ENCODE results near the gene KRTAP27-1. TPM values are rescaled to one million over a fixed set of nuclear protein-coding genes. Genes with fewer than 3 reads are reported as not detected.

KRTAP27-1 gene
- total and polyA plus RNA-seq, 10 of the 15 experiments (the other 5 are each of a cell fraction or from before 2014, with no cell fraction given) = not detected

DNA sequence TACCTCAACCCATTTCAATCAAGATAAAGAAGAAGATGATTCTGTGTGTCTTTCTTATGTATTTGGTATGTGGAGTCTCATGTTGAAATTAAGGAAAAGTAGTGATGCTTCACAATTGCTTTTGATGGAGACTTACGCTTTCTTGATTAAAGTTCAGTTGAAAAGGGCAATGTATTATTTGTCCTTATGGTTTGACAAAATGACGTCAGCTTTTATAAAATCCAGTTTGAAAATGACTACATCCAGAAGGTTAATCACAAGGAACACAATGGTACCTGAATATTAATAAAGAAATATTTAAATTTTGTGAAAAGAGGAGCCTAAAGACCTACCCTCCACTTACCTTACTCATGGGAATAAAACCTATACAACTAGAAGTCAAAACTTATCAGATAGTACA, 21.8 kb downstream of the KRTAP27-1 start:
- no peak overlapping the region for H3K27ac ChIP-seq (ENCODE audit: control insufficient read depth, insufficient read depth)
- ChIA-PET POLR2A (no interaction called here), RAD21 (ENCODE audit: unreplicated experiment) (no interaction called here), CTCF (no interaction called here), SMC1A (ENCODE audit: uncharacterized antibody, unreplicated experiment) (no interaction called here)
- no TSS peak for BruUV-seq (replicated peaks)
- intact Hi-C loops (cut with micrococcal nuclease; ENCODE audit: unreplicated experiment) (no loop called here), in situ Hi-C loops (cut with MboI) (loop anchor here (10.0 kb wide), 1 partner anchor 61 kb away; no protein-coding TSS in a partner anchor)
- no peak overlapping the region for H2AFZ ChIP-seq (ENCODE audit: control insufficient read depth, low read depth, low read length)
- no peaks in the 10 kb centered on the region for H3K36me3 ChIP-seq (ENCODE audit: control insufficient read depth in 2 of 2, insufficient read depth in 2 of 2, low read length in 1 of 2)
- no peak for TF ChIP-seq FOXK2 (IDR thresholded peaks at IDR 0.05)
- no peak for TF ChIP-seq STAT3 (IDR thresholded peaks at IDR 0.05; ENCODE audit: low read depth, low read length)
- no peak for TF ChIP-seq SPI1 (IDR thresholded peaks at IDR 0.05; ENCODE audit: borderline replicate concordance, insufficient read depth, low read depth, low read length)
- TF ChIP-seq CBX5 (IDR thresholded peaks at IDR 0.05; ENCODE audit: low read depth) = no peak
- TF ChIP-seq RFX5 (IDR thresholded peaks at IDR 0.05; ENCODE audit: low read depth, low read length) = no peak
- TF ChIP-seq, protein P1, sequence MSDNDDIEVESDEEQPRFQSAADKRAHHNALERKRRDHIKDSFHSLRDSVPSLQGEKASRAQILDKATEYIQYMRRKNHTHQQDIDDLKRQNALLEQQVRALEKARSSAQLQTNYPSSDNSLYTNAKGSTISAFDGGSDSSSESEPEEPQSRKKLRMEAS (IDR thresholded peaks at IDR 0.05; ENCODE audit: low read depth, low read length) = no peak
- TF ChIP-seq, protein P2, sequence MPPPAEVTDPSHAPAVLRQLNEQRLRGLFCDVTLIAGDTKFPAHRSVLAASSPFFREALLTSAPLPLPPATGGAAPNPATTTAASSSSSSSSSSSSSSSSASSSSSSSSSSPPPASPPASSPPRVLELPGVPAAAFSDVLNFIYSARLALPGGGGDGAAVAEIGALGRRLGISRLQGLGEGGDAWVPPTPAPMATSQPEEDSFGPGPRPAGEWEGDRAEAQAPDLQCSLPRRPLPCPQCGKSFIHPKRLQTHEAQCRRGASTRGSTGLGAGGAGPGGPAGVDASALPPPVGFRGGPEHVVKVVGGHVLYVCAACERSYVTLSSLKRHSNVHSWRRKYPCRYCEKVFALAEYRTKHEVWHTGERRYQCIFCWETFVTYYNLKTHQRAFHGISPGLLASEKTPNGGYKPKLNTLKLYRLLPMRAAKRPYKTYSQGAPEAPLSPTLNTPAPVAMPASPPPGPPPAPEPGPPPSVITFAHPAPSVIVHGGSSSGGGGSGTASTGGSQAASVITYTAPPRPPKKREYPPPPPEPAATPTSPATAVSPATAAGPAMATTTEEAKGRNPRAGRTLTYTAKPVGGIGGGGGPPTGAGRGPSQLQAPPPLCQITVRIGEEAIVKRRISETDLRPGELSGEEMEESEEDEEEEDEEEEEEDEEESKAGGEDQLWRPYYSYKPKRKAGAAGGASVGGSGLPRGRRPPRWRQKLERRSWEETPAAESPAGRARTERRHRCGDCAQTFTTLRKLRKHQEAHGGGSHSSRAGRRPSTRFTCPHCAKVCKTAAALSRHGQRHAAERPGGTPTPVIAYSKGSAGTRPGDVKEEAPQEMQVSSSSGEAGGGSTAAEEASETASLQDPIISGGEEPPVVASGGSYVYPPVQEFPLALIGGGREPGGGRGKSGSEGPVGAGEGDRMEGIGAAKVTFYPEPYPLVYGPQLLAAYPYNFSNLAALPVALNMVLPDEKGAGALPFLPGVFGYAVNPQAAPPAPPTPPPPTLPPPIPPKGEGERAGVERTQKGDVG (CRISPR knock-in tag; IDR thresholded peaks at IDR 0.05) = no peak
- no peaks in the 10 kb centered on the region for H3K27me3 ChIP-seq (replicated peaks in 1 of 2; ENCODE audit: control insufficient read depth in 2 of 2, insufficient read depth in 2 of 2, low read length in 1 of 2)
- H4K20me1 ChIP-seq (ENCODE audit: control insufficient read depth, insufficient read depth) = no peaks in the 10 kb centered on the region
- H3K4me2 ChIP-seq (ENCODE audit: control insufficient read depth, insufficient read depth) = no peak overlapping the region
- FAIRE-seq = no peak
- DNase-seq (ENCODE audit: low read depth, low spot score) = no peak
- no peak for ATAC-seq
- WGBS (ENCODE audit: insufficient coverage, insufficient replicate concordance, low lambda C conversion rate, missing lambda C conversion rate) = 12% methylated on average over 2 of the region's 2 CpGs
- H3K79me2 ChIP-seq (ENCODE audit: control insufficient read depth, insufficient read depth, low read length) = no peaks in the 10 kb centered on the region
- no peaks in the 10 kb centered on the region for H3K4me1 ChIP-seq (ENCODE audit: control insufficient read depth, insufficient read depth, low read length)
- H3K9me3 ChIP-seq (replicated peaks; ENCODE audit: control insufficient read depth, insufficient read depth, low read length) = no peaks in the 10 kb centered on the region; the same call in 2 of the 3 replicates
- H3K4me3 ChIP-seq = no peak overlapping the region
- no peak overlapping the region for H3K9ac ChIP-seq (ENCODE audit: control insufficient read depth, insufficient read depth, low read length)

All from GM12878 (cell line).